HCT116 (cell line): ENCODE results near the gene SLC9B1. TPM values are rescaled to one million over a fixed set of nuclear protein-coding genes. Genes with fewer than 3 reads are reported as not detected.

Experiments used
- ATAC-seq: fragments of 200-7000 bp; cut with Tn5 transposase; 2 replicates; pipeline ENCODE4 v1.9.1; 2020; ENCODE audit warnings: mild to moderate bottlenecking, moderate library complexity
- BruUV-seq: library from RNA; stranded (reverse); fragments of 400-500 nt; replicated peaks from 2 replicates; lab custom pipeline; 2021; lab: Mats Ljungman, UMichigan
- CTCF ChIA-PET: fragments of 300-600 bp; sonication (Branson Sonifier 250); formaldehyde crosslinking; loops from one replicate; lab custom pipeline; 2021; ENCODE audit warnings: antibody characterized with exemption; lab: Charles Lee
- POLR2A ChIA-PET: fragments of 300-600, 350-600 bp; sonication (Branson Sonifier 250); formaldehyde crosslinking; loops from one replicate; lab custom pipeline; 2021; ENCODE audit warnings: antibody characterized with exemption; lab: Charles Lee
- RAD21 ChIA-PET, 2 experiments: fragments of 300-600 bp; sonication (Branson Sonifier 250); formaldehyde crosslinking; loops; one replicate each; lab custom pipeline; 2023; ENCODE audit warnings: low total read pairs in 2 of 2; ENCODE audit not compliant: uncharacterized antibody in 2 of 2, unreplicated experiment in 2 of 2, low non-redundant PET in 1 of 2; lab: Charles Lee
- DNase-seq: peaks from one replicate; pipeline ENCODE4 v3.0.0-alpha.2; 2010; ENCODE audit warnings: low read depth, low spot score
- H2AFZ ChIP-seq: fragments of 200-600 bp; shearing (Covaris generic), sonication (generic); 2 replicates; pipeline ENCODE4 v1.6.1; 2017; ENCODE audit warnings: low read depth, mixed run types, mixed read lengths, antibody characterized with exemption, low read length; ENCODE audit not compliant: poor library complexity, severe bottlenecking
- H3K27ac ChIP-seq: 2 replicates; pipeline ENCODE4 v1.5.1; 2012; ENCODE audit warnings: low read depth, low read length
- H3K27me3 ChIP-seq: fragments of 200-600 bp; sonication (generic); 2 replicates; pipeline ENCODE4 v1.6.1; 2016; ENCODE audit warnings: mixed run types, low read length, mixed read lengths; ENCODE audit not compliant: insufficient read depth
- H3K36me3 ChIP-seq, 2 experiments: fragments of 200-500 bp in 1 of 2; fragments of 200-600 bp in 1 of 2; sonication (Bioruptor generic) in 1 of 2; sonication (generic) in 1 of 2; 2 replicates each; pipeline versions ENCODE4 v1.5.1 to v1.6.1; 2014 to 2016; ENCODE audit warnings: low read length in 2 of 2, inconsistent platforms in 1 of 2, mixed read lengths in 1 of 2, mixed run types in 1 of 2; ENCODE audit not compliant: insufficient read depth in 2 of 2, control insufficient read depth in 1 of 2
- H3K4me1 ChIP-seq, 2 experiments: fragments of 200-600 bp in 1 of 2; sonication (generic) in 1 of 2; 2 replicates each; pipeline versions ENCODE4 v1.5.1 to v1.6.1; 2012 to 2017; ENCODE audit warnings: low read length in 2 of 2, inconsistent platforms in 1 of 2, mild to moderate bottlenecking in 1 of 2, mixed read lengths in 1 of 2, mixed run types in 1 of 2, moderate library complexity in 1 of 2; ENCODE audit not compliant: insufficient read depth in 2 of 2, control insufficient read depth in 1 of 2
- H3K4me2 ChIP-seq: fragments of 200-600 bp; sonication (generic); 2 replicates; pipeline ENCODE4 v1.6.1; 2017; ENCODE audit warnings: mixed run types, low read length, mixed read lengths
- H3K4me3 ChIP-seq, 2 experiments: fragments of 200-600 bp in 1 of 2; sonication (generic) in 1 of 2; replicated peaks in 1 of 2; 2 replicates each; pipeline ENCODE4 v1.5.1; 2011 to 2016; ENCODE audit warnings: low read length in 2 of 2, control low read depth in 1 of 2, low read depth in 1 of 2, mild to moderate bottlenecking in 1 of 2, mixed read lengths in 1 of 2, mixed run types in 1 of 2
- H3K79me2 ChIP-seq: fragments of 200-600 bp; sonication (generic); 2 replicates; pipeline ENCODE4 v1.6.1; 2017; ENCODE audit warnings: mild to moderate bottlenecking, mixed run types, low read length, moderate library complexity, mixed read lengths; ENCODE audit not compliant: insufficient read depth
- H3K9ac ChIP-seq: fragments of 200-600 bp; sonication (generic); 2 replicates; pipeline ENCODE4 v1.6.1; 2016; ENCODE audit warnings: low read length, mixed read lengths
- H3K9me2 ChIP-seq: fragments of 200-600 bp; sonication (generic), shearing (Covaris generic); 2 replicates; pipeline ENCODE4 v1.6.1; 2017; ENCODE audit warnings: mixed run types, mild to moderate bottlenecking, moderate library complexity; ENCODE audit not compliant: insufficient read depth
- H3K9me3 ChIP-seq, 2 experiments: fragments of 200-500 bp in 1 of 2; fragments of 200-600 bp in 1 of 2; sonication (Bioruptor generic) in 1 of 2; sonication (generic) in 1 of 2; 2 replicates each; pipeline ENCODE4 v1.6.1; 2014 to 2017; ENCODE audit warnings: low read length in 2 of 2, mixed read lengths in 2 of 2, inconsistent platforms in 1 of 2, low read depth in 1 of 2, mild to moderate bottlenecking in 1 of 2, mixed run types in 1 of 2, moderate library complexity in 1 of 2; ENCODE audit not compliant: control insufficient read depth in 1 of 2, insufficient read depth in 1 of 2
- H4K20me1 ChIP-seq: fragments of 200-600 bp; sonication (generic), shearing (Covaris generic); 2 replicates; pipeline ENCODE4 v1.6.1; 2017; ENCODE audit warnings: mixed run types, mild to moderate bottlenecking, moderate library complexity; ENCODE audit not compliant: insufficient read depth
- ELF1 ChIP-seq: IDR thresholded peaks from 2 replicates; pipeline ENCODE4 v1.6.1; 2012; ENCODE audit warnings: low read depth, borderline replicate concordance
- JUND ChIP-seq: IDR thresholded peaks from 2 replicates; pipeline ENCODE4 v1.6.1; 2012
- MAX ChIP-seq: IDR thresholded peaks from 2 replicates; pipeline ENCODE4 v1.6.1; 2012
- POLR2A ChIP-seq: IDR thresholded peaks from 2 replicates; pipeline ENCODE4 v1.7.0; 2011; ENCODE audit warnings: borderline replicate concordance; ENCODE audit not compliant: insufficient read depth, insufficient read length; ENCODE audit errors: extremely low read depth
- SIN3A ChIP-seq: IDR thresholded peaks from 2 replicates; pipeline ENCODE4 v1.6.1; 2012; ENCODE audit warnings: low read depth
- TCF7L2 ChIP-seq: IDR thresholded peaks from 2 replicates; pipeline ENCODE4 v1.7.0; 2011; ENCODE audit warnings: borderline replicate concordance, inconsistent platforms; ENCODE audit not compliant: insufficient read depth, insufficient read length; ENCODE audit errors: extremely low read depth
- ZBTB33 ChIP-seq: IDR thresholded peaks from 2 replicates; pipeline ENCODE4 v1.6.1; 2011; ENCODE audit warnings: mild to moderate bottlenecking, low read length, moderate library complexity; ENCODE audit not compliant: insufficient replicate concordance; ENCODE audit errors: extremely low read depth
- ZFX ChIP-seq: fragments of 450-650 bp; IDR thresholded peaks from 2 replicates; pipeline ENCODE4 v1.6.1; 2017
- ZNF274 ChIP-seq: fragments of 200-500 bp; sonication (Bioruptor generic); IDR thresholded peaks from 2 replicates; pipeline ENCODE4 v1.6.1; 2014; ENCODE audit warnings: mild to moderate bottlenecking, low read depth, low read length, inconsistent platforms
- intact Hi-C: fragments of 100-400 bp; cut with micrococcal nuclease; formaldehyde crosslinking; loops from 2 replicates; pipeline ENCODE4 v1.10.0; 2022
- total RNA-seq: library from RNA; stranded (reverse); gene quantifications from one replicate; pipeline ENCODE4 v1.2.1, GENCODE V29; 2021; ENCODE audit not compliant: unreplicated experiment

SLC9B1 gene
- total RNA-seq, 1 experiment from 2014 or later, result 0.74 TPM

GRCh38 chr4:103050736-103051436, 31.4 kb upstream of the SLC9B1 start:
- no peaks in the 10 kb centered on the region for H3K9me2 ChIP-seq
- RAD21 ChIA-PET, result no interaction called here
- H2AFZ ChIP-seq, result no peak overlapping the region
- no peaks in the 10 kb centered on the region for H3K27me3 ChIP-seq
- H3K4me2 ChIP-seq, result no peak overlapping the region
- H3K27ac ChIP-seq, result no peak overlapping the region
- no peaks in the 10 kb centered on the region for H4K20me1 ChIP-seq
- no peak overlapping the region for H3K4me3 ChIP-seq
- POLR2A ChIA-PET, result no interaction called here
- no peak overlapping the region for H3K9ac ChIP-seq
- ATAC-seq (no peak), DNase-seq (no peak)
- no peaks in the 10 kb centered on the region for H3K79me2 ChIP-seq
- TF ChIP-seq ZFX (no peak), TCF7L2 (no peak), ZBTB33 (no peak), ELF1 (no peak), POLR2A (no peak), ZNF274 (no peak), JUND (no peak), MAX (no peak), SIN3A (no peak)
- H3K4me1 ChIP-seq, result no peaks in the 10 kb centered on the region
- no peaks in the 10 kb centered on the region for H3K36me3 ChIP-seq
- intact Hi-C loops, result no loop called here
- H3K9me3 ChIP-seq, result no peaks in the 10 kb centered on the region
- no TSS peak for BruUV-seq
- CTCF ChIA-PET, result interaction anchor here (0.6 kb wide), 1 partner anchor 620 kb away, joined by 3 read pairs; no protein-coding TSS in a partner anchor
